HG03565 (cell line): ENCODE data around the gene GPR65.

ENCODE experiments used
- ATAC-seq: cut with Tn5 transposase; IDR thresholded peaks from one replicate; pipeline ENCODE4 v1.9.1; 2021; ENCODE audit warnings: mild to moderate bottlenecking, moderate library complexity; ENCODE audit not compliant: unreplicated experiment

The GPR65 gene

DNA sequence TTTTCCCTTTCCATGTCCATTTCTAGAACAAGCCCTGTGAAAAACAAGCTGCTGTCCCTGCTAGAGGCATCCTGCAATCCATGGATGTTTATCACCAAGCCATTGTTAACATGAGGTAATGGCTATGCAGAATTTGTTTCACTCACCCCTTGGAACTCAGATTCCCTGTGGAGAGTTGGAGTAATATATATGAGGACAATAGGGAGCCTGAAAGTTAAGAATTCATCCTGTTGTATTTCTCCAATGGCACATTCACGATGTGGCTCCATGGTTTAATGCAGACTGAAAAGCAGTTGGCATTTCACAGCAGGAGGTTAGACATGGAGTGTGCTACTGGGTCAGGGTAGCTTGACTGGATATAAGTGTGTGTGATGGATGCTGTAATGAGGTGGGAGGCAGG lies 32.4 kb downstream of the GPR65 start:
- ATAC-seq: no peak

DNA sequence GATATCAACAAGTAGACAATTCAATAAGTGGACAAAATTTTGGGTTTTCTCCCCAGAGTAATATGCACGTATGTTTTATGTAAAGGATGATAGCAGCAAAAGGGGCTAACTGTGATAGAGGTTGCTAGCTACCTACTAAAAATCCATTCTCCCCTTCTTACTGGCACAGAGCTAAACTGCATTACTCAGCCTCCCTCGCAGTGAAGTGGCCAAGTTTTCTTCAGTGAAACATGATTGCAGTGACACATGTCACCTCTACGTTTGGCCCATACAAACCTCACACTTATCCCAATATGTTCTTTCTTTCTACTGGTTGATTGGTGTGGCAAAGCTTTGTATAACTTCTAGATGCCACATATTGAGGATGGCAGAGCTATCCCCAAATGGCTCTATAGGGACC lies 34.3 kb downstream of the GPR65 start:
- ATAC-seq: no peak

DNA sequence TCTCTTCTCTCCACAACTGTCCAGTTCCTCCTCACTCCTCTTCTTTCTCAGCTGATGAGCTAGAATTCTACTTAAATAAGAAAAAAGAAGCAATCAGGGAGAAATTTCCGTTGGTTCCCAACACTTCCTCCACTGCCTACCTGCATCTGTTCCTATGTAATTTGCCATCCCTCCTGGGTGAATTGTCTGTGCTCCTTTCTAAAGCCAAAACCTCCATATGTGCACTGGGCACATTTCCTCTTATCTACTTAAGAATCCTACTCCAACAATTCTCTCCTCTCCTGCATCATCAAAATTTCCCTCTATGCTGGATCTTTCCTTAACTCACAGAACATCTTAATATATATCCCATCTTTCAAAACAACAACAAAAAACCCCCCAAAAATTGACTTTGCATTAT lies 35.2 kb downstream of the GPR65 start:
- ATAC-seq: no peak

DNA sequence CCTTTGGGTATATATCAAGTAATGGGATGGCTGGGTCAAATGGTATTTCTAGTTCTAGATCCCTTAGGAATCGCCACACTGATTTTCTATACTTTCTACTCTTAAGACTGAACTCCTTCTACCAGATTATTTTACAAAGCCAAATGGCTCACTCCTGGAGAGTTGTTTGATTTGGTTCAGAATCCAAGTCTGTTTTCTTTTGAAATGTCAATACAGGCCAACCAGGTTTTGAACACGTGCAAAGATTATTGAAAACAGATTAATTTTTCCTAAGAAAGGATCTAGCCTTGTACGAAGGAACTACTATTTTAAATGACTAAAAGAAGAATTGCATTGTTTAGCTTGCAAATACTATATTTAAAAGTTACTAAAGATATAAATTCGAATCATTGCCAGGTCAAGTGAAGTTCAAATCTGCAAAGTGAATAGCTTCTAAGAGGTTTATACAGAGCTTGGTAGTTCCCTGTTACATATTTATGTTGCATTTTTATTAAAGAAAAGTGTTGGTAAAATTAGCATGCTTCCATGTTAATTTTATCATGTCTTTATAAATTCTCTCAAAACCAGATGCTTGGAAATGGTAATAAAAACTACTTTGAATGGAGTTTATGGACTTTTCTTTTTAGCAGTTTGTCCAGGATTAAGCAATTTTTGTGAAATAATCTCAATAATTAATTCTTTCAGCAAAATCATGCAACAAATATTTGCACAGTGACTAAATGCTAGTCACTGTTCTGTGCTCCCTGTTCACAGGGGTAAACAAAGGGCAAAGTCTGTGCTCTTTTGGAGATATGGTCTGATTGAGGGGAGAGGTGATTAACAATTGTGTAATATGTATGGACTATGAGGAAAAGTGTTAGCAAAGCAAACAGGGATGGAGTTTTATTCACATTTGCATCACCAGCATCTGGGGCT lies 38.9 kb downstream of the GPR65 start:
- no peak for ATAC-seq

DNA sequence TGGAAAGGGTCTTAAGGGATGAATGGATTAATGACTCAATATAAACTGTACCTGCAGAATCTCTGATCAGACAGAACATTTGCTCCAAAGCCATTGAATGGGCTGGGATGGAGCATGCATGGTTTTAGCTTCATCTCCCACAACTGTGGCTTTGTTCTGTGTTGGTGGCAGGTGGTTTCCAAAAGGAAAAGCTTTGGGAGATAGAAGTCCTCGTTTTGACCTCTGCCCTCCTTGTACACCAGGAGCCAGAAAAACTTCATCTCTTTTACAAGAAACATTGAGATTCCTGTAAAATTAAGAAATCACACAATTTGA lies 39.5 kb downstream of the GPR65 start:
- no peak for ATAC-seq

DNA sequence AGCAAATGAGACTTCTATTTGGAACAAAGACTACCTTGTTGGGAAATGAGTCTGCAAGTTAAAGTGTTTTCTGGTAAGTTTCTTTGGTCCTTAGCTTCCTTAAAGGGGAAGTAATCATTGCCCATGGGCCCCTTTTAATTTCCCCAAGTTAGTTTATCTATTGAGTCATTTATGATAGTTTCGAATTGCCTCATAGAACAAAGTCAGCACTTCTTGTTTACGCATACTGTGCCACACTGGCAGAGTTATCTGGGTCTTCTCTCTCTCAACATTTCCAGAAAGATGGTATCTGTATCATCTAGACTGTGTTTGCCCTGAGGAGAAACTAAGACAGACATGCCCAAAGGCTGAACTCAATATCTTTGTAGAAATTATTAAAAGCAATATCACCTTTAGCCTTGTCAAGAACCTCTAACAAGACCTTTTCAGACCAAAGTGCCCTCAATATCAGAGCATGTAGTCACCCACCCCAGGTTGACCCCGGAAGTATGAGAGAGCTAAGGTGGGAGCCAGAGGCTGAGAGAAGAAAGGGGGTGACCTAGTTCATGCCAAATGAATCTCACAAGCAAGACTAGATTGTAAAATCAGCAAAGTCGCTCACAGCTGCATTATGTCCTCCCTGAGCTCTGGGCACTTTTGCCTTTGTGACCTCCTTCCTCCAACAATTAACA lies 40.0 kb downstream of the GPR65 start:
- ATAC-seq: peak; percentile 73

DNA sequence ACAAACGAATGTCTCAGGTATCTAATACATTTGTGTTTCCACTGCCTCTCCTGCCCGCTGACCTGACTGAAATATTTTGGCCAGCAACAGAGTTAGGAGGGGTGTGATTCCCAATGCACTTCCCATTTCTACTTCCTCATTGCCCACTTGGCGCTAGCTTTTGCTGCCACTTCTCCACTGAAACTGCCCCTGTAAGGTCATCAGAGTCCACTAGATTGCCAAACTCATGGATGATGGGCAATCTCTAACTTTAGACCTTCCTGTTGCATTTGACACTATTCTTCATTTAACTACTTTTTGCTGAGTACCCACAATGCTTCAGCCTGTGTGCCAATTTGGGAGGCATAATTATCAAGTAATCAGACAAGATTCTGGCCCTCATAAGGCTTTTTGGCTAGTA lies 40.8 kb downstream of the GPR65 start:
- no peak for ATAC-seq

DNA sequence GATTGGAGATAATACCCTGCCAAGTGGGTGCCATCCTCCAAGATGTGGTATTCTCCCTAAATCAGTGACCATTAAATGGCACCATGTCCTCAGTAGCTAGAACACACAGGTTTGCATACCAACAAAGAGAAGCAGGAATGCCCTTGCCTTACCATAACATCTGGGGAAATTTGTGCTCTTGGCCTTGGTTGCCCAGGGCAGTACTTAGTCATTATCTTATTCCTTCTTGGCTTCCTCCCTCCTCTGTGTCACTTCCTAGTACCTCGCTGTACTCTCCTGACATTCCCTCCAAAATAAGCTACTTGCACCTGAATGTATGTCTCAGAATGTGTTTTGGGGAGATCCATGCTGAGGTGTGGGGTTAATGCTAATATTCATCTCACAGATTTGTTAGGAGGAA lies 43.4 kb downstream of the GPR65 start:
- ATAC-seq: no peak

DNA sequence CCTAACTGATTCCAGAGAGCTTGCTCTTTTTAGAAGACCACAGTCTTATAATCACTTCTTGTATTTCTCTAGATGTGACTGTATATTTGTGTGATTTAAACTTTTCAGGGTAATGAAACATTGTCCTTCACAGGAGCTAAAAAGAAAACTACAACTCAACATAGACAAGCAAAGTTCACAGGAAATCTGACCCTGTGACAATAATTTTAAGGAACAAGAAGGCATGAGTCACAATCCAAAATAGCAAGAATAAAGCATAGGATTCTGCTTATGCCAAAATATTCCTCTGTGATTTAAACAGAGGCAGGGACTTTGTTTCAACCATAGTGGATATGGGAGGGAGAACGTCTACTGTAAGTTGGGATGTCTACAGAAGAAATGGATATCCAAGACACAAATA lies 44.3 kb downstream of the GPR65 start:
- ATAC-seq: no peak

DNA sequence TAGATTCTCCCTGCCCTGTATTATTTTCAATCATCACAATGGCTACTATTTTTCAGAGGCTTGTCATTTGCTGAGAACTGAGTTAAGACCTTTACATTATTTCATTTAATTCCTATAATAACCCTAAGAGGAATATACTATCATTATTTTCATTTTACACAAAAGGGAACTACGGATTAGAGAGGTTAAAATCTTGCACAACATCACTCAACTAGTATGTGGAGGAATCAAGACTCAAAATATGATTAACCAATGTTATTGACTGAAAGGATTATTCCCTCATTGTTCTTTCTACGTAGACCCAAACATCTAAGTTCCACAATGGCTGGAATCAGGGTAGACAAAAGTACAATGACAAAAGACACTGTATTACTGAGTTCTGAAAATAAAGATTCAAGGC lies 45.0 kb downstream of the GPR65 start:
- ATAC-seq: no peak

DNA sequence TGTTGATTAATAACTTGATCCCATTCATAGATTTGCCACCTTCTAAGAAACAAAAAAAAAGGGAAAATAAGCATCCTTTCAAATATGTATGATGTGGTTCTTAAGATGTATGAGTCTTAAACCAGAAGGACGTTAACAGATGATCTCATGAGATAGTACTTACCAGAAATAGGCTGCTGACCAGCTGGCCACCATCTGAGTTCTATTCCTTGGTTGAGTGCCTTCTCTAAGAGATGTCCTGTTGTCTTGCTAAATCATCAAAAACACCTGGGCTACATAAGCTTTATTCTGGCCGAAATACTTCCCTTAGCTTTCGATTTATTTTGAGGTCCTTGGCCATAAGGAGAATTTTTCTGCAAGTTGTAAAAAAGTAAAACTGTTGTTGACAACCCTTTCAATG lies 55.6 kb downstream of the GPR65 start:
- no peak for ATAC-seq

DNA sequence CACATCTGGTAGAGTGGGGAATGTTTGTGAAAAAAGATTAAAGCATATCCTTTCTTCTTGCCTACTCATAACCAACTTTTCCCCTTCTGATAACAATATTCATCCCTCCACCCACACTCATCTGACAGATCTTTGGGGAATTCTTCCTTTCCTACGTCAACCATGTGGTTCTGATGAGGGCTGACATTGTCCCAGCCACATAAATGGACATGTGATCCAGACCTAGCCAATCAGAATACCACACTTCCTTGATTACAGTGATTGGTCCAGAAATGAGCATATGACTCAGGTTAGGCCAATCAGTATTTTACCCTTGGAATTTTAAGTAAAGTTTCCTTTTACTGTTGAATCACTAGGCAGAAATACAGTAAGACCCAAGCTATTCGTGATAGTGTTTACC lies 58.9 kb downstream of the GPR65 start:
- ATAC-seq: no peak
